Fibroblast of peridontal ligament (primary cell): Measurements from ENCODE around the gene PDGFA.

Experiments
- DNase-seq: peaks from one replicate; pipeline ENCODE4 v3.0.0-alpha.2; 2010; ENCODE audit errors: extremely low read depth

PDGFA gene

GRCh38 chr7:516606-517456, 2.8 kb downstream of the PDGFA start:
- DNase-seq, result peak; percentile 68

- DNase-seq, result peak; percentile 53
These were observed 3.4 kb downstream of the PDGFA start for GRCh38 chr7:516216-516605.

GRCh38 chr7:515628-516027, 4.0 kb downstream of the PDGFA start:
- no peak for DNase-seq

- no peak for DNase-seq
These were observed 4.7 kb downstream of the PDGFA start for GRCh38 chr7:514651-515598.

GRCh38 chr7:514242-514641, 5.4 kb downstream of the PDGFA start:
- DNase-seq, result no peak

- DNase-seq, result peak; percentile 18
These were observed 6.0 kb downstream of the PDGFA start for GRCh38 chr7:513521-514166.

GRCh38 chr7:512541-513311, 6.9 kb downstream of the PDGFA start:
- no peak for DNase-seq

- DNase-seq, result no peak
These were observed 7.5 kb downstream of the PDGFA start for GRCh38 chr7:512146-512510.

GRCh38 chr7:511476-512145, 8.0 kb downstream of the PDGFA start:
- no peak for DNase-seq

GRCh38 chr7:510782-511281, 8.8 kb downstream of the PDGFA start:
- DNase-seq, result no peak

- no peak for DNase-seq
These were observed 9.5 kb downstream of the PDGFA start for GRCh38 chr7:510131-510481.

- no peak for DNase-seq
These were observed 10.1 kb downstream of the PDGFA start for GRCh38 chr7:509426-510130.

GRCh38 chr7:508461-509170, 11.0 kb downstream of the PDGFA start:
- no peak for DNase-seq

GRCh38 chr7:507623-508300, 11.9 kb downstream of the PDGFA start:
- DNase-seq, result no peak

- DNase-seq, result no peak
These were observed 12.6 kb downstream of the PDGFA start for GRCh38 chr7:506921-507622.

- no peak for DNase-seq
These were observed 13.2 kb downstream of the PDGFA start for GRCh38 chr7:506391-506831.

GRCh38 chr7:505171-505570, 14.5 kb downstream of the PDGFA start:
- DNase-seq, result no peak
